LNCAP (cell line): ENCODE data around the gene HLA-F.

Source experiments
- CTCF ChIP-seq: fragments of 450-650 bp; IDR thresholded peaks from 2 replicates; pipeline ENCODE4 v1.5.1; 2017; ENCODE audit warnings: mild to moderate bottlenecking

HLA-F gene

DNA sequence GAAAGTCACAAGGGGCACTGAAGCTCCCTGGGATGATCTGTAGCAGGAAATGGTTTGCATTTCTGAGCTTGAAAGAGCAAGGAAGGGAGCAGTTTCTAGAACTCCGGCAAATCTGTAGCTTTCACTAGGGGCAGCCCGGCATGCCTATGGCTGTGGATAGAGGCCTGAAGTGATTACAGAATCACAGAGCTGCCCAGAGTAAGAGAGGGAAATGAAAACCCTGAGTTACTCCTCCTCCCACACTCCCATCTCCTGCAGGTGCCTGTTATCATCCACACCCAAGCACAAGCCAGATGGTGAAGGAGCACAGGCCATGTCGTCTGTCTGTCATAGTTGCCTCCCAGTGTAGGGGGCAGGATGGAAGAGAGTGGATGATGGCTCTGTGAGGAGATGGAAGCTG is 37.1 kb downstream of the HLA-F start:
- TF ChIP-seq CTCF: no peak

DNA sequence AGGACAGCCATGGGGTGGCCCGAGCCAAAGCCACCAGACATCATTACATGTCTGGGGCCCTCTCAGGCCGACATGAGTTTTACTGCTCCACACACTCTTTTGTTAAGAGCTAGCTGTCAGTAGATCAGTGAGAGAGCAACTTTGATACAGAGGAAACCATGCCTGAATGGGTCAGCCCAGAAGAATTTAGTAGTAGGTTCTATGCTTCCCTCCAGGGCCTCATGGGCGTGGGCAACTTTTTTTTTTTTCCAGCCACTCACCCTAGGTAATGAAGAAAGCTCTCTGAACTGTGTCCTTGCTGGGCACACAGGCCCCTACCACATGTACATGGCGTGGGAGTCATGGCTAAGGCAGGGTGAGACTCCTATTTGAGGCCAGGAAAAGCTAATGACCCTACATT is 38.8 kb downstream of the HLA-F start:
- TF ChIP-seq CTCF: no peak

GRCh38 chr6:29762781-29763214 is 39.6 kb downstream of the HLA-F start:
- TF ChIP-seq CTCF: no peak

GRCh38 chr6:29763491-29764289 is 40.5 kb downstream of the HLA-F start:
- TF ChIP-seq CTCF: no peak

- TF ChIP-seq CTCF: no peak
Observed at GRCh38 chr6:29764422-29765196, 41.4 kb downstream of the HLA-F start.

DNA sequence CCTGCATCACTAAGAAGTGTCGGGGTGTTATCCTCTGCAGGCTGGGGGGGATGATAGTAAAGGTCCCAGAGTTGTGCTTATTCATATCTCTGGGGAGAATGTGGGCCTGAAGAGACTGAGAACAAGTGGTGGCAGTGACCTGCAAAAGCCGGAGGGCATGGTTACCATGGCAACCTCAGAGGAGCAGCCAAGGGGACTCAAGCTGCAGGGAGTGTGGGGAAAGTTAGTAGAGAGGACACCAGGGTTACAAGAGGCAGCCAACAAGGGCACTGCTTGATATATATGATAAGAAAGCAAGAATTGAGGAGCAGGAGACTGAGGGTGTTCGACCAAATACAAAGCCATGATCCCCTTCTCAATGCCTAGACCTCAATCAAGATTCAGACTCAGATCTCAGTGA is 46.1 kb downstream of the HLA-F start:
- TF ChIP-seq CTCF: no peak

- no peak for TF ChIP-seq CTCF
Observed at GRCh38 chr6:29770306-29770705, 47.1 kb downstream of the HLA-F start.
